Measurements from ENCODE around the gene LMBRD1.
"Not testable (repeated sequence)": the region's sequence is repeated elsewhere in the genome, so short reads cannot be mapped to it uniquely, and the experiment has no call there.

LMBRD1 gene

GRCh38 chr6:69732045-69732444 lies 64.8 kb downstream of the LMBRD1 start:
- no peak for DNase-seq

GRCh38 chr6:69729870-69730449 lies 66.8 kb downstream of the LMBRD1 start:
- peak; percentile 41 for DNase-seq

GRCh38 chr6:69722683-69723082 lies 74.1 kb downstream of the LMBRD1 start:
- DNase-seq: no peak

DNA sequence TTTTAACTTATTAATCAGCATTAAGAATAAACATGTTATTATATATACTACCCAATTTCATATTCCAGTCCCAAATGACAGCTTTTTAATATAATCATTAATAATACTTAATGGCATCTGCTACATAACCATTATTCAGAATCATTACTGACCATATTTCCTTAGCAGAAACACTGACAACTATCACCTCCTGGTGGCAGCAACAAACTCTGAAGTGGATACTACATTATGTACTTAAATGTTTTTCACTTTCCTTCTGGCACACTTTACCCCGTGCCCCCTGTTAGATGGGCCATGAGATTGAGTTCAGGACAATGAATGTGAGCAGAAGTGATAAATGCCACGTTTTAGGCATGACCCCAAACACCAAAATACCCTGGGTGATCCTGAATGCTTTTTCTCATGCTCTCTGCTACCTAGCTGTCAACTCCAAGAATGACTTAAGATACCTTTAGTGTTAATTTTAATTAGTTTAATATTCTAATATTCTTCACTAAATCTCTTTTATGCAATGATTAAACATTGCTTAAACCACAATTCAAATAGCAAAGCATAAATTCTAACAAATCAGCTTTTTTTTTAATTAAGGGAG lies 77.1 kb downstream of the LMBRD1 start:
- DNase-seq: peak; percentile 30

GRCh38 chr6:69706724-69707123 lies 90.1 kb downstream of the LMBRD1 start:
- no peak for DNase-seq

DNA sequence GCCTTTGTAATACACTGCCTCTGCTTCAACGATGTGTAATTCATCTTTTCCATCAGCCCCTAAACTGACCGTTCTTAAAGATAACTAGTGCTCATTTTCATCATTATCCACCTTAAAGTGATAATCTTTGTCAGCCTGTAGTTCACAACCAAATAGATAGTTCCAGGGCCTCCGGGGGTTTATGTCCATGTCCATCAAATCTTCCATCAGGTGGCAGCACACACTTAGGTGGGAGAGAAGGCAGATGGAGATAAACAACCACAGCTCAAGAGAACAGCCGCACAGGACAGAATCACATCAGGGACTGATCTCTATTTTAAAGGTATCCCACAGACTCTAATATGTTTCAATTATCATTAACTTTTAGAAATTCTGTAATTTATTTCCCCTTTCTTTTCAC lies 90.9 kb downstream of the LMBRD1 start:
- no peak for DNase-seq

GRCh38 chr6:69704916-69705315 lies 91.9 kb downstream of the LMBRD1 start:
- DNase-seq: no peak

GRCh38 chr6:69699655-69700054 lies 97.2 kb downstream of the LMBRD1 start:
- no peak for DNase-seq

DNA sequence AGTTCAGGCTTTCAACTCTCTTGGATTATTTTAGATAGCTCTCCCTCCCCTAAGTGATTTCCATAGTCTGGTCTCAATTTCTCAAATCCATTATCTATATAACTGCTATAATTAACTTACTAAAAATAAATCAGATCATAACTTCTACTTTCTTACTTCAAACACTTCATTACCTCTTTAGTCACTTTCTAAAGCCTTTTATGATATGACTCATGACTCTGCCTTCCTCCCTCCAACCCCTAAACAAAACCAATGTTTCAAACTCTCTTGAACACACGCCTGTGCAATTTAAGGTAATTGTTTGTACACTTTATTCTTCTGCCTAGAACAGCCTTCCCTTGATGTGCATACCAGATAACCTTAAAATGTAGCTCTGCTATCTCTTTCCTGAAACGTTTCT lies 100.5 kb downstream of the LMBRD1 start:
- peak; percentile 1 for DNase-seq

DNA sequence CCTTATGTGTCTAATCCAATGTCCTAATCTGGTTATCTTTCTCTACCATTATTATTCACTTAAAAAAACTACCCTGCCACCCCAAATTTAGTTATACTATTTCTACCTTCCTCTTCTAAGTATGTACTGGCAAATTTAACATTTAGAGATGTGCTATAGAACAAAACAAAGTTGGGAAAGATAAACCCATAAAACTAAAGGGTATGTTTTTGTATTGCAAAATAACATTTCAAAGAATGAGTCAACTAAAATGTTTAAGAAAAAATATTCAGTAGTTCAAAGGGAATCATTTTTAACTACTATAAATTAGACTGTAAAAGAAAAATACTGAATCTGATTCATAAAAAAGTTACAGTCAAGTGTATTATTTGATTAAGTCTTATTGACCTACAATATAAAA lies 103.0 kb downstream of the LMBRD1 start:
- no peak for DNase-seq

DNA sequence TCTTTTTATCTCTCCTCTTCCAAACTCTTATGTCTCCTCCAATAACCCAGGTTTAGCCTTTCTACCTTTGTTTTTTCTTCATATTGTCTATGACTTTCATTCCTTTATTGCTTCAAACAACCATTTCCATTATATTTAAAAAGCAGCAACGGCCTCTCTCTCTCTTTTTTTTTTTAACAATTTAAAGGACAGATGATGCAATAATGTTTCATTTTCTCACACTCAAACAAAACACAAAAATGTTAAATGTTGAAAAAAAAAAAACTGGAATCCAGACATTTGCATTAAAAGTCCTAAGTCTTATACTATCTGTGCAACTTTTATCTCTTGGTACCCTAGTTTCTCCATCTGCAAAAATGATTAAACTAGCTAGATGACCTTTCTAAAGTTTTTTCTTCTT lies 105.8 kb downstream of the LMBRD1 start:
- no peak for DNase-seq

DNA sequence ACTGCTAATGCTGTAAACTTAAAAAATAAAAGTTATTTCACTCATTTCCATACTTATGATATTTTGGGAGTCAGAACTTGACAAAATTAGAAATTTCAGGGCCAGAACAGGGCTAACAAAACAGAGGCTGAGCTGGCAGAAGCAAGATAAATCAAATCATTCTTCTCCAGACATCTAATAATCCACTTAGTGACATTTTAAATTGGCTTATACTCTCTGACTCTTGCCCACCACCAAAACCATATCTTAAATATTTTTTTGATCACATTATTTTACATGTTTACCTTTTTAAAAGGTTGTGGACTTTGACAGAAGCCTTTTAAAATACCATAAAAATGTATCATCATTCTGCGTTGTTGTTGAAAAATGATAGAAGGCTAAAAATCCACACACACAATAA lies 116.5 kb downstream of the LMBRD1 start:
- DNase-seq: no peak

DNA sequence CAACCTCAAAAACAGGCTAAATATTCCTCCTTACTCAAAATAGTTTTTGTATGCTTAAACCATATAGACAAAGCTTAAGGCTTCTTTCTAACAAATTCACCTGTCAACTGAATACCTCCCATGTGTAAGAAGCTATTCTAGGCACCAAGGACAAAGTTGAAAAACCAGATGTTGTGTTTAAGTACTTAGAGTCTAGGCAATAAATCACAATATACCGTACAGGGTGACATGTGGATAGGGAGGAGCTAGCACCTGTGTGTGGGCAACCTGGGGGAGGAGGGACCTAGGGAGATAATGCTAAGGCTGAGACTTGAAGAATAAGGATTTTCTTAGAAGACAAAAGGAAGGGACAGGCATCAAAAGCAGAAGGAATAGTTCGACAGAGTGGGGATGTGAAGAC lies 123.5 kb downstream of the LMBRD1 start:
- DNase-seq: no peak

- DNase-seq: no peak
These were observed 127.9 kb downstream of the LMBRD1 start for GRCh38 chr6:69668916-69669315.

DNA sequence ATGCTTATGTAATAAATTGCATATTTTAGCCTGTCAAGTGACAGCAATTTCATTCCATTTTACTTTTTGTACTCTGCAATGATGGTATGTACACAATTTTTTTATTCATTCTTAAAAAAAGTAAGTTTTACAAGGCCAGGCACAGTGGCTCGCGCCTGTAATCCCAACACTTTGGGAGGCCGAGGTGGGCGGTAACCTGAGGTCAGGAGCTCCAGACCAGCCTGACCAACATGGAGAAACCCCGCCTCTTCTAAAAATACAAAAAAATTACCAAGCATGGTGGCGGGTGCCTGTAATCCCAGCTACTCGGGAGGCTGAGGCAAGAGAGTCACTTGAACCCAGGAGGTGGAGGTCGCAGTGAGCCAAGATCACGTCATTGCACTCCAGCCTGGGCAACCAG lies 130.0 kb downstream of the LMBRD1 start:
- not testable (repeated sequence) for DNase-seq

DNA sequence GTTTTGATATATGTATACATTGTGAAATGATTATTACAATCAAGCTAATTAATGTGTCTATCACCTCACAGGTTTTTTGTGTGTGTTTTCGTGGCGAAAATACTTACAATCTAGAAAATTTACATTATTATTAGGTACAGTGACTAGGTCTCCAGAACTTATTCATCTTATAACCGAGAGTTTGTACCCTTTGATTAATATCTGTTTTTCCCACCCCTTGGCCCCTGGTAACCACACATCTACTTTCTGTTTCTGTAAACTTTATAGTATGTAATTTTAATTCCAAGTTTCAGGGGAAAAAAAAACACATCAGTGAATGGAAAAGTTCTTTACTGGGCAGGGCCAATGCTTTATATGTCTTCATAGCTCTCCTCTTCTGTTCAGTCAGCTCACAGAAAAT lies 131.4 kb downstream of the LMBRD1 start:
- no peak for DNase-seq

DNA sequence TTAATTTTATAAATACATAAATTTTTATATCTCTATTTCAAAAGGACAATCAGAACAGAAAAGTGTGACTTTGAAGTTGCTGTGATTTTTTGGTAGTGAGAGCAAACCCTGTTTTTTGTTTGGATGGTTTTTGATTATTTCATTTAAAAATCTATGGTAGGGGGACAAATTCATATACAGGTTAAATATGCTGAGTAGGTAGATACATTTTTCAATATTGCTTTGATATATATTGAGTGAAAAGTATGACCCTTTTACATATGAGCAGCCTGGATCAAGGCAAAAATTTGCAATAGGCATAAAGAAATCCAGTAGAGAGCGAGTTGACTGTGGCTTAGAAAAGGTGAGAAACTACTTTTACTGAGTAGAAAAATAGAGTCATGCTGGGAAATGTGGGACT lies 132.3 kb downstream of the LMBRD1 start:
- no peak for DNase-seq

DNA sequence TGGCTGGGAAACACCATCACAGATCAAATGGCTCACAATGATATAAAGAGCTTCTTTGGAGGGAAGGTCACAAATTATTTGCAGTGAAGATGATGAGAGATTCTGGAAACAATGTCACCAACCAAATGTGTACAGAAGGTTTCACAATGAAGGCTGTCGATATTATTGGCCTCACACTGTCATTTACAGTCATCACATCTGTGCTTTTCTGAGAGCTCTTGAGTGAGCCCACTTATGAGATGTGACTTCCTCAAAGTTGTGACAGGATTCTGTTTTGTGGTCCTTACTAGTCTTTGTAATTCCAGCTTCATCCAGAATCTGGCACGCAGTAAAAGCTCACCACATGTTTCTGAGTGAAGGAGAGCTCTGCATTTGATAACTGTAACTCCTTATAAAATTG lies 133.6 kb downstream of the LMBRD1 start:
- no peak for DNase-seq

GRCh38 chr6:69650703-69651102 lies 146.1 kb downstream of the LMBRD1 start:
- DNase-seq: no peak

GRCh38 chr6:69647726-69648125 lies 149.1 kb downstream of the LMBRD1 start:
- DNase-seq: no peak

DNA sequence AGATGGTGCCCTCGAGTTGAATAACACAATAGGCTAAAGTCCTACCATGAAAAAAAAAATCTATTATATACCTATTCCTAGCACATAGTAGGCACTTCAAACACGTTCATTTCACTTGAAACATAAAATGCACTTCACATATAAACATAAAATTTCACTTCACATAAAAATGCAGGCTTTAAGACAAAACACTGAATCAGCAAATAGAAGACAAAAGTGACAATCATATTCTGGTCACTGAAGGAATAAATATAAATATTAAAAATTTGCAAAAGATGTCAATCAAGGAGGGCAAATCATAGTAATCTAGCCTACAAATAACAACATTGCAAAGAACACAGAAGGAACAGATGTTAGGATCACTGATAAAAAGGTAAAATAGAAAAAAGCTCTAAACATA lies 153.1 kb downstream of the LMBRD1 start:
- DNase-seq: no peak

GRCh38 chr6:69632932-69633331 lies 163.9 kb downstream of the LMBRD1 start:
- DNase-seq: no peak

DNA sequence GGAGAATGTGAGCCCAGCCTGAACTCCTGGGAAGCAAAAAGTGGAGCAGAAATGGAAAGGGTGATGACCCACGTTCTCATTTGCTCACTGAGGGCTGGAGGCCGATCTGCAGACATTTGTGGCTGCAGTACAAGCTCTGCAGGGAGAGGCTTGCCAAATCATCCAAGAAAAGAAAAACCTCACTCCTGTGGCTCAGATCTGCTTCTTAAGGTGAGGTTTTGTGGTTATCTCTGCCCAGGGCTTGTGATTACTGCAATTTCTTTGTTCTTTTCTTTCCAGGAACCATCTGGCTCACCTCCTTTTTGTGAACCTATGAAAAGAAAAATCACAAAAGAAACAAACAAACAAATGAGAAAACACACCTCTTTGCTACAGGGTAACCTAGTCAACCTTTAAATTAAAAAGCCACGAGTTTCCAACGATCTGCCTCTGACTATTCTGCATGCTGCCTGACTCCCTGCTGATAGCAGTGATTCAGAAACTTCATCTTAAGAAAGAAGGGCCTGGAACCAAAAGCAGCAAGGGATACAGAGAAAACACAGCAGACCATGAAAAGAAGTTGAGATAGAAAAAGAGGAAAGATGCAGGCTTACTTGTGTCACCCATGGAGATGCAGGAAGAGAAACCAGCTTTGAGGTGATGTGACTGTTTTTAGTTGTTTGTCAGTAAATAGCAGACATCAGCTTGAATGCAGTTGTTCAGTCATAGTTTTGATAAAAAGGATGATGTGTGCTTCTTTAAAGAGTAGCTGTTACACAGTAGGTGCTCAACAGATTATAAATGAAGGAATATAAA lies 165.1 kb downstream of the LMBRD1 start:
- no peak for DNase-seq

- DNase-seq: no peak
These were observed 166.0 kb downstream of the LMBRD1 start for GRCh38 chr6:69630767-69631166.

- DNase-seq: no peak
These were observed 169.2 kb downstream of the LMBRD1 start for GRCh38 chr6:69627625-69628024.

Data from kidney glomerular epithelial cell (primary cell).